CD4-positive, alpha-beta T cell treated with Interleukin-1 beta for 1 hour (primary cell): Measurements from ENCODE around the gene MAPT.

Experiments
- DNase-seq, 2 donors: peaks; one replicate each; pipeline ENCODE4 v3.0.0-alpha.2; 2020 to 2022

The MAPT gene

GRCh38 chr17:46037722-46038255, 143.4 kb downstream of the MAPT start:
- no peak for DNase-seq

DNA sequence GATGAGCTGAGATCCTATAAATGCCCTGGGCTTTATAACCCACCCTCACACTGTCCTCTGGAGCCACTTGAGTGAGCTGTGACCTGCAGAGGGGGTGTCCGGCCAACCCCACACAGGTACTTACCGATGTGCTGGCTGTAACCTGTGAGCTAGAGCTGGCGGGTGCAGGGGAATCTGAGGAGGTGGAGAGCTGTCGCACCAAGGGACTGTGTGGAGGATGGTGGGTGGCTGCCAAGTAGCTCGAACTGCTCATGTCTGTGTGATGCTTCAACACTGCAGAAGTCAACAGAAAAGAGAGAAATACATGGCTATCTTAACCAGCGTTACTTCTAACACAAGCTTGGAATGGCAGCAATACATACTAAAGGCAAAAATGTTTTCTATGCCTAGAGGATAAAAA, 144.1 kb downstream of the MAPT start:
- DNase-seq = no peak

GRCh38 chr17:46038937-46039336, 144.6 kb downstream of the MAPT start:
- DNase-seq = no peak

DNA sequence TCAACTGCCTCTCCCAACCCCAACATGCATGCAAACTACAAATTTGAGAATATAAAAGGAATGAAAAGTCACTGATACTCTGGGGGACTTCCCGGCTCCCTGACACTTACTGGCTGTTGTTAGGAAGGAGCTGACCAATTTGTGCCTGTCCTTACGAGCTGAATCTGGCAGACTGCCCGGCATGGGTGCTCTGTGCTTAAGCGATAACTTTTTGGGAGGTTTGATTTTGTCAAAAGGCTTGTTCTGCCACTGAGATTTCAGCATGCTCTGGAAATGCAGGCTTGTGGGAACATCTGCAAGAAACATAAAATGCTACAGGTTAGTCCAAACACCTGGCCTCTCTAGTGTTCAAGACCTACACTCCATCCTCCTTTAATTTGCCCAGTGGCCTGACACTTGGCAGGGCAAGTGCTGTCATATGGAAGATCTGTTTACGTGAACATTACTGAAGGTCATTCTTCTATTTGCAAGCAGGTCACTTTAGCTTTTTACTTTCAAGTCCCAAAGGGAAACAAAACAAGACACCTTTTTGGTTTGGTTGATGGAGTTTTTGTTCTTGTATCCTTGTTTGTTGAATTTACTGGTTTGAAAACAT, 145.3 kb downstream of the MAPT start:
- no peak for DNase-seq

DNA sequence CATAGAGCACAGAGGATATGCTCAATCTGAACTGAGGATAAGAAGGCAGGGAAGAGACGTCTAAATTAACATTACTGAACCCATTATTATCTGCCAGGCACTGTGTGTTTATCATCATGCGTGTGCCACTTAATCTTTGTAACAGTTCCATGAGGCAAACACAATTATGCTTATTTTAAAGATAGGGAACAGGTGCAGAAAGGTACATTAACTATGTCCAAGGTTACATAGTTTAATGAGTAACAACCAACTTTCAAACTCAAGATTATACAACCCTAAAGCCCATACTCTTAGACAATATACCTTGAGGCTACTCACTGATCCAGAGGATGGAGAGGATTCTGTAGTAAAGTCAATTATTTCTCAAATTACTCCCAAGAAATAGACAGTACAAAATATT, 147.9 kb downstream of the MAPT start:
- no peak for DNase-seq

DNA sequence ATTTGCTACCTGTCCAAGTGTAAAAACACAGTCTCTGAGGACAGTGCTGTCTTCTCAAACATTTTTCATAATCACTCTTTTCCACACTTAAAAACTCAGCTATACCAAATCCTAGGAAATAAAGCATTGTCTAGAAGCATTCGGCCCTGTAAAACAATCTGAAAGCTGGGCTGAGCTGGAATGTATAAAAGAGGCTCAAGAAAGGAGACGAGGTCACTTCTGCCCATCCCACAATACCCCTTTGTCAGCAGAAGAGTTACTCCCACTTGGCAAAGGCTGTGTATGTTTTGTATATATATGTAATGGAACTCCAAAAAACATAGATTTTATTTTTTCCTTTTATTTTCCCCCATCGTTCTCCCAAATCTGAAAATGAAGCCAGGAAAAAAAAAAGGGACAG, 148.6 kb downstream of the MAPT start:
- no peak for DNase-seq

DNA sequence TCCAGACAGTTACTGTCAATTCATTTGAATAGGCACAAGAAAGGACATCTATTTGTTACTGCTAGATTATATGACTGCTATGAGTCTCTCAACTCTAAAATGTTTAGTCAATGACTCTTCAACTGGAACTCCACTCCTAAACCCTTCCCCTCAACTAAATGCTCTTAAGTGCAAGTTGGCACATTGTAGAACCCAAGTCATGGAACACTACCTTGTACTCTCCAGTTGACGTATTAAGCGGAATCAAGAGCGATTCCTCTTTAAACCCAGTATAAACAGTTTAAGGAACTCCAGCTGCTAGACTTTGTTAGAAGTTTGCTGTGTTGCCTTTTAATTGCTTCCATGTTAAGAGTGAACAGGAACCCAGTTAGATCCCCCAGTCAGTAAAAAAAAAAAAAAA, 149.3 kb downstream of the MAPT start:
- DNase-seq = no peak

- peak; percentile 50 to 66 for DNase-seq
Observed at GRCh38 chr17:46044286-46044928, 150.1 kb downstream of the MAPT start.

GRCh38 chr17:46044989-46045388, 150.6 kb downstream of the MAPT start:
- no peak for DNase-seq

- DNase-seq = no peak
Observed at GRCh38 chr17:46045639-46046038, 151.3 kb downstream of the MAPT start.

DNA sequence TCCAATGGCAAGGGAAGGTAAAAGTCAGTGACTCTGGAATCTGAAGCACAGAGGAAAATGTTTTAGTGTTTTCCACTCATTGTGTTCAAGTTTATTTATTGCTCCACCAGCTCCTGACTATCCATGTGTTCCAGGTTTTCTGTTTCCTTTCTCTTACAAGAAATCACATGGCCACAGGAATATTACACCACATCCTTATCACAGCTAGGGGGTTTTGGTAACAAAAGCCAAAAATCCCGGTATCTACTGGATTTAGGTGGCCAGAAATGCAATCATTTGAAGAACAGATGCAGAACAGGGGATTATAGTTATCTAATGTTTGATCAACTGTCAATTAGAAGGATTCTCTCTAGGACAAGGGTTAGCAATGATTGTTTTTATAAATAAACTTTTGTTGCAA, 152.6 kb downstream of the MAPT start:
- no peak for DNase-seq

DNA sequence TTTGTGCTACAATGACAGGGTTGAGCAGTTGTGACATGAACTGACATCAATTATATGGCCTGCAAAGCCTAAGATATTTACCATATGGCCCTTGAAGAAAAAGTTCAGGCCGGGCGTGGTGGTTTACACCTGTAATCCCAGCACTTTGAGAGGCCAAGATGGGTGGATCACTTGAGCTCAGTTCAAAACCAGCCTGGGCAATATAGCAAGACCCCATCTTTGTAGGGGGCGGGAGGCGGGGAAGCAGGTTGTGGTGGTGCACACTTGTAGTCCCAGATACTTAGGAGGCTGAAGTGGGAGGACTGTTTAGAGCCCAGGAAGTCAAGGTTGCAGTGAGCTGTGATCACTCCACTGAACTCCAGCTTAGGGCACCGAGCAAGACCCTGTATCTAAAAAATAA, 153.0 kb downstream of the MAPT start:
- DNase-seq = no peak

DNA sequence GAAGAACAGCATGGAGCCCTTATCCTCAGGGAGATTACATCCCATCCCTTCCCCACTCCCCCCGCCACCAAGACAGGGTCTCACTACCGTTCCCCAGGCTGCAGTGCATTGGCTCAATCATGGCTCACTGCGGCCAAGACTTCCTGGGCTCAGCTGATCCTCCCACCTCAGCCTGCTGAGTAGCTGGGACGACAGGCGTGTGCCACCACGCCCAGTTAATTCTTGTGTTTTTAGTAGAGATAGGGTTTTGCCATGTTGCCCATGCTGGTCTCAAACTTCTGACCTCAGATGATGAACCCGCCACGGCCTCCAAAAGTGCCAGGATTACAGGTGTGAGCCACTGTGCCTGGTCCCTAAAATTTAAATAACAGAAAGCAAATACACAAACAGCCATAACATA, 153.5 kb downstream of the MAPT start:
- DNase-seq = no peak

DNA sequence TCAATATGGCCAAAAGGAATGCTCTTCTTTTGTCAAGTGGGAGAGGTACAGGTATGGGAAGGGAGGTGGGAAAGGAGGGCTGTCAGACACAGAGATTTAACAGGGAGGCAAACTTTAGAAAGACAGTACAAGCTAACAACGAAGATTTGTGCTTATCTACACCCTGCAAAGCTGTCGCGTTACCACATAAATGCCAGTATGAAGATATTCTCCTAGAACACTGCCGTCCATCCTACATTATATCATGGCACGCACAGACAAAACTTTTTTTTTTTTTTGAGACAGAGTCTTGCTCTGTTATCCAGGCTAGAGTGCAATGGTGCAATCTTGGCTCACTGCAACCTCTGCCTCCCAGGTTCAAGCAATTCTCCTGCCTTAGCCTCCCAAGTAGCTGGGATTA, 155.3 kb downstream of the MAPT start:
- DNase-seq = no peak

- no peak for DNase-seq
Observed at GRCh38 chr17:46053911-46054534, 159.7 kb downstream of the MAPT start.

DNA sequence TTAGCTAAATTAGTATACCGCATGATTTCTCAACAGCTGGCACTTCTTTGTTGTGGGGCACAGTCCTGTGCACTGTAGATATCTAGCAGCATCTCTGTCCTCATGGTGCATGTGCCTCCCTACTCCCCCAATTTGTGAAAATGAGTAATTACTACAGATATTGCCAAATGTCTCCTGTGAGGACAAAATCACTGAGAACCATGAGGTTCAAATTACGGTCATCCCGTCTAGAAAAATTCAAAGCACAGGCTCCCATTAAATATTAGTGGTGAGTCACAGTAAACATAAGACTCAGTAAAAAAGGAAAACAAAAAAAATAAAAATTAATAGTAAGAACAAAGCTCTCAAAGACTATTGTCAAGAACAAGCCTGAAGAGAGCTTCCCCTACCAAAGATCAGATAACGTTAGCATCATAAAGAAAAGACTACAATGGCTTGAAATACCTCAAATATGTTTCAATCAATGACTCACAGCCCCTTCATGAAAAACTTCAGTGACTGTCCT, 162.5 kb downstream of the MAPT start:
- DNase-seq = no peak

GRCh38 chr17:46057366-46057765, 163.0 kb downstream of the MAPT start:
- no peak for DNase-seq

DNA sequence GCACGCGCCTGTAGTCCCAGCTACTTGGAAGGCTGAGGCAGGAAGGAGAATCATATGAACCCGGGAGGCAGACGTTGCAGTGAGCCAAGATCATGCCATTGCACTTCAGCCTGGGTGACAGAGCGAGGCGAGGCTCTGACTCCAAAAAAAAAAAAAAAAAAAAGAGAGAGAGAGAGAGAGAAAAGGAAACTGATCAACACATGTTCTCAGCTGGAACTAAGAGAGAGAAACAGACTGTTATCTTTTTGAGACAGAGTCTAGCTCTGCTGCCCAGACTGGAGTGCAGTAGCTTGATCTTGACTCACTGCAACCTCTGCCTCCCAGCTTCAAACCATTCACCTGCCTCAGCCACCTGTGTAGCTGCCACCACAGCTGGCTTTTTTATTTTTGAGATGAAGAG, 165.1 kb downstream of the MAPT start:
- no peak for DNase-seq

DNA sequence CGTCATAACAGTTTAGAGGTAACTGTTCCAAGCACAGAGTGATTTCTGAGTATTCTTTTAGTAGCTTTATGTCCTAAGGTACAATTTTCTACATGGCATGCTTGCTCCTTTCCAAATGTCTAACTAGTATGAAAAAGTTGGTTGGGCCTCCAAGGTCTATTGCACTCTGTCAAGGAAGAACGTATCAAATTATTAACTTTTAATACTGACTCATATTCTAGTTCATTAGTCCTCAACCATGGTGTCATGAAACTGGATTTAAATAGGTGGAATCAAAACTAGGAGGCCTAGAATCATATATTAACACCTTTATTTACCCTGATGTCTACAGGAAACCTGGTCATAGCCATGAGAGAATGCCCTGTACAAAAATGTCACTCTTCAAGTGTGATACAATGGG, 166.1 kb downstream of the MAPT start:
- no peak for DNase-seq

DNA sequence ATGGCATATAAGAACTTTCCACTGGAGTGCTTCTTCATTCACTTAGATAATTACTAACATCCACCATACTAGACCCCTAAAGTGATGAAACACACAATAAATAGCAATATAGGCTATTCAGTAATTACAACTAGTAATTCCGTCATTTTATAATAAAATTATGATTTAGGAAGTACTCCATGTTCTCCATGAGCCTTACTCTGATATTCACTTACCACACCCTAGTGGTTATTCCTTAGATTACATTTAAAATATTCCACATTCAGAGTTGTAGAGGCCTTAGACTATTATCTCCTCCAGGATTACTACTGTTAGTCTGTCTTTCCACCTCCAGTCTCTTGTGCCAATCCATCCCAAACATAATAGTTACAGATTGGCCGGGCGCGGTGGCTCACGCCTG, 167.1 kb downstream of the MAPT start:
- no peak for DNase-seq

- DNase-seq = no peak
Observed at GRCh38 chr17:46063241-46063640, 168.9 kb downstream of the MAPT start.

DNA sequence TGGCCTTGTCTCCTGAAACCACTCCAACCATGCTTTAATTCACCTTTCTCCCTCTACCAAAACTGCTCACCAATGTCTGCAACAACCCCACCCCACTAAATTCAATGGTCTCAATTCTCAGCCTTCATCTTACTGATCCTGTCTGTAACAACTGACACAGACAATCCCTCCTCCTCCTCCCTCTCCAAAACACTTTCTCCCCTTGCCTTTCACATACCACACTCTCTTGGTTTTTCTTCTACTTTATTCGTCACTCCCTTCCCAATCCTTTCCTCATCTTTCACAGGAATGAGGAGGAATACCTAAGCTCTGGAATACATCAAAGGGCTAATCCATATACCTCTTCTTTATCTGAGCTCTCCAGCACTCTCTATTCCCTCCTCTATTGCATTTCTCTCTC, 170.1 kb downstream of the MAPT start:
- no peak for DNase-seq

DNA sequence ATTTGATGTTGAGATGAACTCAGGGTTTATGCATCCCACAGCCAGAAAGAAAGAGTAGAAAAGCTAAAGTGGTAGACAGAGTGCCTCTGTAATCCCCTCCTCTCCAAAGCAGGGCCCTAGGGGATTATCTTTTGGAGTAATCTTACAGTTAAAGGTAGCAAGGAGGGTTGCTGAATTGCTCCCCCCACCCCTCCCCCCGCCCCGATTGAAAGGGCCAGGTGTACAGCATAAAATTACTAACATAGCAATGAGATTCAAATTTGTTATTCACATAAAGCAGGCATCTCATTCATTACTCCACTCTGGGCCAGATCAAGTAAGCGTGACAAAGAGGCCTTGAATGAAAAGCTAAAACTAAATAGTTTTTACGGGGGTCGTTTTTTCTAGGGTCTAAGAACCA, 177.4 kb downstream of the MAPT start:
- DNase-seq = no peak

DNA sequence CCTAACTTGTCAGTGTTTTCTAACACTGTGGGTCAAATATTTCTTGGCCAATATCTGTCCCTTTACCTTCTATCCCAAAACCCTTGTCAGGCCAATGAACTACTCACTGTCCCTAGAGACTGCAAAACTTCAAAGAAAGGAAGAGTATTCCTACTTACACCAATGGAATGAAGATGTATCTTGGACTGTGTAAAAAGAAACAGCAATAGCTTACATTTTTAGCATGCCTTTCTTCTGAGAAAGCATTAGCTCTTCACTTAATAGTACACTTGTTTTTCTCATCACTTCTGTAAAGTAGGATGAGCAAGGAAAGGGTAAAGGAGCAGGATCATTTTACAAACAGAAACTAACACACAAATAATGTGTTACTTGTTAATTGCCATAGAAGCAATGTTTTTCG, 178.6 kb downstream of the MAPT start:
- no peak for DNase-seq
